ENCODE data around the gene PEAK1.

The PEAK1 gene

GRCh38 chr15:77069521-77070121, 350.3 kb downstream of the PEAK1 start:
- DNase-seq (no peak), ATAC-seq (replicated peaks) (no peak)
- H3K9me3 Mint-ChIP-seq: no peaks in the 10 kb centered on the region
- H3K4me3 Mint-ChIP-seq: peak overlapping the region; percentile 76 to 77
- peak overlapping the region; percentile 72 to 85 for H3K27ac Mint-ChIP-seq
- peaks cover 4% of the 10 kb centered on the region for H3K36me3 Mint-ChIP-seq (ENCODE audit: insufficient read depth)
- peaks cover 12 to 15% of the 10 kb centered on the region in 2 donors for H3K4me1 Mint-ChIP-seq (ENCODE audit: low read depth in 2 of 2)
- H3K27me3 Mint-ChIP-seq: peaks cover 0 to 4% of the 10 kb centered on the region in 2 donors

DNA sequence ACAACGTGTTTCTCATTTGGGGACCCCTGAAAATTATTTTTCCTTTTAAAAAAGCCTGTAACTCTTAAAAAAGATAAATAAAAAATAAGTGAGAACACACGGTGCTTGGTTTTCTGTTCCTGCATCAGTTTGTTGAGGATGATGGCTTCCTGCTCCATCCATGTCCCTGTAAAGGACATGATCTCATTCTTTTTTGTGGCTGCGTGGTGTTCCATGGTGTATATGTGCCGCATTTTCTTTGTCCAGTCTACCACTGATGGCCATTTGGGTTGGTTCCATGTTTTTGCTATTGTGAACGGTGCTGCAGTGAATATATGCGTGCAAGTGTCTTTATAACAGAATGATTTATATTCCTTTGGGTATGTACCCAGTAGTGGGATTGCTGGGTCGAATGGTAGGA, 351.3 kb downstream of the PEAK1 start:
- H3K36me3 Mint-ChIP-seq (ENCODE audit: insufficient read depth): peaks cover 4% of the 10 kb centered on the region
- H3K4me1 Mint-ChIP-seq (ENCODE audit: low read depth in 2 of 2): peaks cover 12 to 15% of the 10 kb centered on the region in 2 donors
- no peaks in the 10 kb centered on the region for H3K9me3 Mint-ChIP-seq
- no peak for DNase-seq
- H3K4me3 Mint-ChIP-seq: no peak overlapping the region
- no peaks in the 10 kb centered on the region for H3K27me3 Mint-ChIP-seq
- ATAC-seq (replicated peaks): no peak
- no peak overlapping the region for H3K27ac Mint-ChIP-seq

DNA sequence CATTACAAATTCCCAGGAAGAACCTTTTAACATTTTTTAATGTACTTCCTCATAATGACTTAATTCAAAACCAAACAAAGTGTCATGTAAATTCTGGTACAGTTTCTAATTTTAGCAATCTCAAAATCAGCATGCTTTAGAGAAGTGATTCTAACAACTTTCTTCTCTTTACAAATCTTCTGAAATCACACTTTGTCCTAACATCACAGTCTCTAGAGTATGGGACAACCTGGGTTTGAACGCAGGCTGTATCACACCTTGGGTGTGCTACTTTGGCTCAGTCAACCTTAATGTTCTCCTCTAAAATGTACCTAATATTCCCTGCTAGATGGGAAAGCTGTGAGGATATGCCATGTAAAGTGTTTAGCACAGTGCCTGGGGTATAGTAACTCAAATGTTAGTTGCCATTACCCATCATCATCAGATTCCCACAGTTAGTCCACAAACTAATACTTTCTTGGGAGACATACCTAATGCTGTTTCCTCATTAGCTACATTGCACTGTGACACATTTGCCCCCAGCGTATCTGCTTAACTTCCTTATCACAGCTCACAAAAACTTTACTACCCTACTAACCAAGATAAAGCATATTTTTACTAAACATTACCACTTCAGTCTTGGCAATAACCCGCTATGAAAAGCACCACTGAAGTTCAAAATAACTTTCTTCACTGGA, 352.1 kb downstream of the PEAK1 start:
- DNase-seq: no peak
- H3K27me3 Mint-ChIP-seq: no peaks in the 10 kb centered on the region
- peaks cover 12 to 15% of the 10 kb centered on the region in 2 donors for H3K4me1 Mint-ChIP-seq (ENCODE audit: low read depth in 2 of 2)
- peaks cover 4% of the 10 kb centered on the region for H3K36me3 Mint-ChIP-seq (ENCODE audit: insufficient read depth)
- H3K27ac Mint-ChIP-seq: no peak overlapping the region
- no peaks in the 10 kb centered on the region for H3K9me3 Mint-ChIP-seq
- H3K4me3 Mint-ChIP-seq: no peak overlapping the region
- no peak for ATAC-seq (replicated peaks)

- Mint-ChIP-seq H3K4me1 (ENCODE audit: low read depth in 2 of 2) (peaks cover 12 to 15% of the 10 kb centered on the region in 2 donors), H3K9me3 (no peaks in the 10 kb centered on the region), H3K4me3 (no peak overlapping the region), H3K27ac (no peak overlapping the region), H3K27me3 (no peaks in the 10 kb centered on the region), H3K36me3 (ENCODE audit: insufficient read depth) (peaks cover 4% of the 10 kb centered on the region)
- DNase-seq (no peak), ATAC-seq (replicated peaks) (no peak)
These were observed 352.8 kb downstream of the PEAK1 start for GRCh38 chr15:77066971-77067690.

DNA sequence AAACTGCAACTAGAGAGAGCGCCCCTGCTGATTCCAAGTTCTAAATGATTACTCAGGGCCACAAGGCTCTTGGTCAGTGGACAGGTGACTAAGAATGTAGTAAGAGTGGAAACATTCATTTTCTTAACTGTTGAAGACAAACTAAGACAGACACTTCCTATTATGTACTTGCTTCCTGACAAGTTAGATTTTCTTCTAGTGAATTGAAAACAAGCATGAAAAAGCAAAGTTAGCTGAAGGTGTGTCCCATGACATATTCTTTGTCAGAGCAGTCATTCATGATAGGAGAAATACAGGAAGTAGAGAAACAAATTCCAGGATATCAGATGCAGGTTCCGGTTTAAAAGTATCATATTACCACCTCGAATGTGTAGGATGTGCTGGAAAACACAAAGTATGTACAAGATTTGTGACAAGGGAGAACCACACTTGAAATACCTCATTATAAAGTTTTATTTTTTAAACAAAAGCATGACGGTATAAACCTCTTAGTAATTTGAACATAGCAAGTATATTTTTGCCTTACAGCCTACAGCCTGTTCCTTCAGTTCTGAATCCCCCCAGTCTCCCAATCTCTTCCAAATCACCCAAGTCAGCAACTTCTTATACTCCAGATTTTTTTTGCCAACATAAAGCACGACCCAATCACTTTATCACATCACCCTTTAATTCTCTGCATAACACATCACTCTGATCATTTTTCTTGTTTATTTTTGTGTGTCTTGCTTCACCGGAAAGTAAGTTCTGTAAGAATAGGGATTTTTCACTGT, 355.2 kb downstream of the PEAK1 start:
- Mint-ChIP-seq H3K4me3 (no peak overlapping the region), H3K4me1 (ENCODE audit: low read depth in 2 of 2) (peaks cover 4 to 6% of the 10 kb centered on the region in 2 donors), H3K36me3 (ENCODE audit: insufficient read depth) (no peaks in the 10 kb centered on the region), H3K27me3 (no peaks in the 10 kb centered on the region), H3K27ac (no peak overlapping the region), H3K9me3 (no peaks in the 10 kb centered on the region)
- DNase-seq: no peak
- ATAC-seq (replicated peaks): no peak

DNA sequence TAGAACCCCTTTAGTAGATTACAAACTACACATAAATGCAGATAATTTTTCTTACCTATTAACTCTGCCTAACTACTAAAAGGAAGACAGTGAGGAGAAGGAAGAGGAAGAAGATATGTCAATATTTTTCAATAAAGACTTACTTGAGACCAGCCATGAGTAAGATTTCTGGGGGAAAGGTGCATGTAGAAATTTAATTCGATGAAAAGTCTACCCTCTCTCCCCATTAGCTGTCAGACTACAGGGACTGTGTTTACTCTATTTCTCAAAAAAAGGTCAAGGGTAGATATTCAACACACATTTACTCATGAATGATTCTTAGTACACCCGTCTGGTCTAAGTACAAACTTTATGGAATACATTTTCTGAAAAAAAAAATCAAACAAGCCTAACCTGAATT, 355.8 kb downstream of the PEAK1 start:
- ATAC-seq (replicated peaks) (no peak), DNase-seq (no peak)
- Mint-ChIP-seq H3K36me3 (ENCODE audit: insufficient read depth) (no peaks in the 10 kb centered on the region), H3K9me3 (no peaks in the 10 kb centered on the region), H3K27me3 (no peaks in the 10 kb centered on the region), H3K27ac (no peak overlapping the region), H3K4me3 (no peak overlapping the region), H3K4me1 (ENCODE audit: low read depth in 2 of 2) (peaks cover 0 to 2% of the 10 kb centered on the region in 2 donors)

- Mint-ChIP-seq H3K36me3 (ENCODE audit: insufficient read depth) (no peaks in the 10 kb centered on the region), H3K4me3 (no peak overlapping the region), H3K27ac (no peak overlapping the region), H3K4me1 (ENCODE audit: low read depth in 2 of 2) (no peaks in the 10 kb centered on the region), H3K9me3 (no peaks in the 10 kb centered on the region), H3K27me3 (no peaks in the 10 kb centered on the region)
- DNase-seq (no peak), ATAC-seq (replicated peaks) (no peak)
These were observed 356.7 kb downstream of the PEAK1 start for GRCh38 chr15:77063249-77063648.

DNA sequence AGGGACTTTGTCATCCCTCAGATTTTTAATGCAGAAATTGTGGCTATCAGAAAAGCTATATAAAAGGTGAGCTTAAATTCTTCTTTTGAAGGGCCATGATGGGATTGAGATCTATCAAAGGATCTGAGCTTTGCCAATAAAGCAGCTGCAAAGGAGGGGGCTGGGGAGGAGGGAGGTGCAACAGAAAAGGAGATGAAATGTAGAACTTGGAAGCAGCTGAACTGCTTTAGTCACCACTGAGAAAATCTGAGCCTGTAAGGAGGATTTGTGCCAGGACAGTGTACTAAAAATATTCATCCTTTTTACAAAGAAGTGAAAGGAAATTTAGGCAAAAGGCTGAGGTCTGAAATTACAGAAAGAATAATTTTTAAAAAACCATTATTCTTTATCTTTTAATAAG, 359.4 kb downstream of the PEAK1 start:
- Mint-ChIP-seq H3K4me1 (ENCODE audit: low read depth in 2 of 2) (no peaks in the 10 kb centered on the region), H3K27me3 (no peaks in the 10 kb centered on the region), H3K4me3 (no peak overlapping the region), H3K27ac (peak overlapping the region in 1 of 2 donors; percentile 7), H3K36me3 (ENCODE audit: insufficient read depth) (no peaks in the 10 kb centered on the region), H3K9me3 (no peaks in the 10 kb centered on the region)
- no peak for ATAC-seq (replicated peaks)
- DNase-seq: no peak

DNA sequence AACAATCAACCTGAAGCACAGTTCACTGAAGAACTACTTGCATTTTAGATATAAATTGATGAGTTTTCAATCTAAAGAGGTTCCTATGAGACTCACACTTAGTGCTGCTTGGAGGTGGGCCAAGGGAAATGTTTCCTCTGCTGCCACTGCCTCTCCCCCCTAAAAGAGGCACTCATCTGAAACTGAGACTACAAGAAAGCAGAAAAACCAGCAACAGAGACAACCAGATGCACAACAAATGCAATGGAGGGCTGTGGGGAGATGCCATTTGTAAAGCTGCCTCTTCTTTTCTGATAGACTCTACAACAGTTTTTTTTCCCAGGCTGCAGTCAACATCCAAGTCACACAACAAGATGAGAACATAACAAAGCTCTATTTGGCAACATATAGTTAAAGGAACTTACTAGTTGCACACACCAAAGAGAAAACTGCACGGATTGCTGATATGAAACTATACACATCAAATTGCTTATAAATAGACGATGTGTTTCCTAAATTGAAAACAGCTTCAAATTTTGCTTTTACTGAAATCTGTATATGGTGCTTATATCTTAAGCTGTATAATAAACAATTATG, 360.0 kb downstream of the PEAK1 start:
- H3K9me3 Mint-ChIP-seq: no peaks in the 10 kb centered on the region
- no peaks in the 10 kb centered on the region for H3K27me3 Mint-ChIP-seq
- peak overlapping the region; percentile 7 for H3K27ac Mint-ChIP-seq
- H3K36me3 Mint-ChIP-seq (ENCODE audit: insufficient read depth): no peaks in the 10 kb centered on the region
- no peaks in the 10 kb centered on the region for H3K4me1 Mint-ChIP-seq (ENCODE audit: low read depth in 2 of 2)
- DNase-seq (no peak), ATAC-seq (replicated peaks) (no peak)
- H3K4me3 Mint-ChIP-seq: no peak overlapping the region

DNA sequence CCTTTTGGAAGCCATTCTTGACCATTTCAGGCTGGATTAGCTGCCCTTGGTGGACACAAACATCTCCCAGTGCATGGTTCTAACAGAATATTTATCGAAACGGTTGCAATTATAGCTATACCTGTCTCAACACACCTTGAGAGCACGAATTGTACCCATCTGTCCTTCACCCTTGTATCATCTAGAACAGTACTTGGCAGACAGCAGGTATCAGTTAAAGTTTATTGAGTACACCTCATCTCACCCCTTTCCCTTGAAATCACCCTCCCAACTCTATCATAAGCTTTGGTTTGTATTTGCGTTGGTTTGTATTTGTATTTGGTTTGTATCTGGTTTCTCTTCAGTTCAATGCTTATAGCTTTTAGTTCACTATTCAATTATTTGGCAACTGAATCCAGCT, 361.4 kb downstream of the PEAK1 start:
- Mint-ChIP-seq H3K36me3 (ENCODE audit: insufficient read depth) (no peaks in the 10 kb centered on the region), H3K4me3 (no peak overlapping the region), H3K27me3 (no peaks in the 10 kb centered on the region), H3K27ac (no peak overlapping the region), H3K4me1 (ENCODE audit: low read depth in 2 of 2) (no peaks in the 10 kb centered on the region), H3K9me3 (no peaks in the 10 kb centered on the region)
- DNase-seq (no peak), ATAC-seq (replicated peaks) (no peak)

DNA sequence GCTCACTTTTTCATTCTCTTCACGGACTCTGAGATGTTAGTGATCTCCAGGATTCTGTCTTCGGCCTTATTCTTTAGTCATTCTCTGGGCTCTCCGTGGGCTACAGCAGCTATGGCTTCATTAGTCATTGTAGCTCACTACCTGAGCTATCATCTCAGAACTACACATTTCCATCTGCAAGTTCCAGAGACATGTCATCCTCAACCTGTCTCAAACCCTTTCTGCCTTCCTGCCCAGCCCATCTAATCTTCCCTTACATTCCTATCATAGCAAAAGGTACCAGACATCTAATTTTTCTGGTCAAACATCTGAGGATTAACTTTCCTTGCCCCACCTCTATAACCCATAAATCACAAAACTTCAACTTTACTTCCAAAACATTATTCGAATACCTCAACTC, 362.2 kb downstream of the PEAK1 start:
- no peaks in the 10 kb centered on the region for H3K36me3 Mint-ChIP-seq (ENCODE audit: insufficient read depth)
- H3K4me1 Mint-ChIP-seq (ENCODE audit: low read depth in 2 of 2): no peaks in the 10 kb centered on the region
- no peaks in the 10 kb centered on the region for H3K9me3 Mint-ChIP-seq
- no peaks in the 10 kb centered on the region for H3K27me3 Mint-ChIP-seq
- H3K27ac Mint-ChIP-seq: no peak overlapping the region
- DNase-seq: no peak
- no peak for ATAC-seq (replicated peaks)
- no peak overlapping the region for H3K4me3 Mint-ChIP-seq

DNA sequence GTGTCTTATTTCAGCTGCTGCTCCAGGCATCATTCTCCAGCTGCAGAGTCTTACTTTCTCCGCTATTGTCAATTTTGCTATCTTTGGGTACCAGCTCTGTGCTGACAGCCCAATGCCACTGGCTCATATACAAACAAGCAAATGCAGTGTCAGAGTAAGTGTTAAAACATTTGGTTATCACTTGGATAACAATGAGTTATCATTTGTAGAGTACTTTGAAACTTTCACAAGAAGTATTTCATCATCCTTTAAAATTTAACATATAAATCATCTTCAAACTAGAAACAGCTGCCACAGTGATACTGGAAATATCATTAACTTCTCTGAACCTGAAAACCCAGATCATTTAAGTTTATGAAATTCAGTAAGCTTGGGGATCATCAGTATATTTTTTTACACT, 362.8 kb downstream of the PEAK1 start:
- no peak for DNase-seq
- Mint-ChIP-seq H3K36me3 (ENCODE audit: insufficient read depth) (no peaks in the 10 kb centered on the region), H3K4me1 (ENCODE audit: low read depth in 2 of 2) (no peaks in the 10 kb centered on the region), H3K27me3 (no peaks in the 10 kb centered on the region), H3K9me3 (no peaks in the 10 kb centered on the region), H3K27ac (no peak overlapping the region), H3K4me3 (no peak overlapping the region)
- ATAC-seq (replicated peaks): no peak

DNA sequence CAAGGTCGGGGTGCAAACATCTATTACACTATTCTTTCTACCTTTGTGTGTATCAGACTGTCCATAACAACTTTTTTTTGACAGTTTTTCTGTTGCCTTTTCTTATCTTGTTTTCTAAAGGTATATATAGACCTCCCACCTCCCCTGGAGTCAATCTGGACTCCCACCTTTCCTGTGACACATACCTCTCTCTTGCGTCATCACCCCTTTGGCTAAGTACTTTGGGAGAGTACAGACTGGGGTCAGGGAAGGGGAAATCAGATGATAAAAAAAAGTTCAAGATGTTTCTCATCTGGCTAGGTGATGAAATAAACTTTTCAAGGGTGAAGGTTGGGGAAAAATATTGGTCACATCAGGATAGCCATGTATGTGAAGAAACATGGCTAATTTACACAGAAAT, 366.2 kb downstream of the PEAK1 start:
- Mint-ChIP-seq H3K4me1 (ENCODE audit: low read depth in 2 of 2) (peaks cover 0 to 7% of the 10 kb centered on the region in 2 donors), H3K27me3 (no peaks in the 10 kb centered on the region), H3K36me3 (ENCODE audit: insufficient read depth) (peaks cover 3% of the 10 kb centered on the region), H3K4me3 (no peak overlapping the region), H3K27ac (peak overlapping the region in 1 of 2 donors; percentile 36), H3K9me3 (no peaks in the 10 kb centered on the region)
- ATAC-seq (replicated peaks): no peak
- no peak for DNase-seq

Data from effector memory CD8-positive, alpha-beta T cell (primary cell).